BLaER1 treated with 17β-estradiol and CSF1 and Interleukin-3, amounts not matched to agents 10 nM and 100 nM (cell line): ENCODE results near the gene RELCH.
"Not testable (repeated sequence)": the region's sequence is repeated elsewhere in the genome, so short reads cannot be mapped to it uniquely, and the experiment has no call there.

Experiments used
- H3K27ac ChIP-seq, 11 experiments: shearing (Covaris generic); formaldehyde crosslinking; 2 replicates each; pipeline ENCODE4 v1.8.1; 2022
- H3K27me3 ChIP-seq, 11 experiments: shearing (Covaris generic); formaldehyde crosslinking; 2 replicates each; pipeline ENCODE4 v1.8.1; 2022
- H3K36me3 ChIP-seq, 11 experiments: shearing (Covaris generic); formaldehyde crosslinking; 2 replicates each; pipeline ENCODE4 v1.8.1; 2022
- H3K4me1 ChIP-seq, 10 experiments: shearing (Covaris generic); formaldehyde crosslinking; 2 replicates each; pipeline ENCODE4 v1.8.1; 2022
- H3K4me2 ChIP-seq, 11 experiments: shearing (Covaris generic); formaldehyde crosslinking; 2 replicates each; pipeline ENCODE4 v1.8.1; 2022
- H3K4me3 ChIP-seq, 10 experiments: shearing (Covaris generic); formaldehyde crosslinking; 2 replicates each; pipeline ENCODE4 v1.8.1; 2022
- H3K9ac ChIP-seq, 11 experiments: shearing (Covaris generic); formaldehyde crosslinking; 2 replicates each; pipeline ENCODE4 v1.8.1; 2022
- H3K9me3 ChIP-seq, 11 experiments: shearing (Covaris generic); formaldehyde crosslinking; replicated peaks in 1 of 11; 2 replicates each; pipeline ENCODE4 v1.8.1; 2022
- H4K20me1 ChIP-seq, 11 experiments: shearing (Covaris generic); formaldehyde crosslinking; 2 replicates each; pipeline ENCODE4 v1.8.1; 2022
- Cebpa-rat ChIP-seq, 11 experiments: shearing (Covaris generic); IDR thresholded peaks; 2 replicates each; pipeline ENCODE4 v1.8.1; 2022

RELCH gene

DNA sequence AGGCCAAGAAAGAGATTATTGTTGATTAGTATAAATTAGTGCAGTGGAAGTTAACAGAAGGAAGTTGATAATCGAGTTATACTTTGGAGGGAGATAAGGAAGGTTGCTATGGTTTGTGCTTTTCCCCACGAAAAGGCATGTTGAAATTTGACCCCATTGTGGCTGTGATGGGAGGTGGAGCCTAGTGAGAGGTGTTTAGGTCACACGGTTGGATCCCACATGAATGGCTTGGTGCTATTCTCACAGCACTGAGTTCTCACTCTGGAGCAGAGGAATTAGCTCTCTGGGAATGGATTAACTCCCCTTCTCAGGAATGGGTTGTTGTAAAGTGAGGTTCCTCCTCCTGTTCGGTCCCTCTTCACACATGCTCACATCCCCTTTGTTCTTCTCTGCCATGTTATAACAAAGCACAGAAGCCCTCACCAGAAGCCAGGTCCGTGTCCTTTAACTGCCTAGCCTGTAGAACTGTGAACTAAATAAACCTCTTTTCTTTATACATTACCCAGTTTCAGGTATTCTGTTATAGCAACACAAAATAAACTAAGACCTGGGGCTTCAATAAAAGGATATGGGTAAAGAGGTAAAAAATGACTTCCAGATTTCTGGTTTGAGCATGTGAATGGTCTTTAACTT, 22.1 kb upstream of the RELCH start:
- H3K9me3 ChIP-seq = peaks cover 21 to 30% (median 27%) of the 10 kb centered on the region in 11 experiments
- H3K36me3 ChIP-seq = peaks cover 16 to 39% (median 20%) of the 10 kb centered on the region in 11 experiments; a peak in 20 of 22 replicates
- TF ChIP-seq Cebpa-rat (IDR thresholded peaks at IDR 0.05) = no peak
- no peaks in the 10 kb centered on the region for H3K27me3 ChIP-seq
- H3K4me3 ChIP-seq = no peak overlapping the region
- peaks cover 0 to 11% (median 5%) of the 10 kb centered on the region in 10 experiments; a peak in 12 of 20 replicates for H3K4me1 ChIP-seq
- H3K27ac ChIP-seq = no peak overlapping the region
- no peak overlapping the region for H3K4me2 ChIP-seq
- H3K9ac ChIP-seq = no peak overlapping the region
- H4K20me1 ChIP-seq = no peaks in the 10 kb centered on the region

DNA sequence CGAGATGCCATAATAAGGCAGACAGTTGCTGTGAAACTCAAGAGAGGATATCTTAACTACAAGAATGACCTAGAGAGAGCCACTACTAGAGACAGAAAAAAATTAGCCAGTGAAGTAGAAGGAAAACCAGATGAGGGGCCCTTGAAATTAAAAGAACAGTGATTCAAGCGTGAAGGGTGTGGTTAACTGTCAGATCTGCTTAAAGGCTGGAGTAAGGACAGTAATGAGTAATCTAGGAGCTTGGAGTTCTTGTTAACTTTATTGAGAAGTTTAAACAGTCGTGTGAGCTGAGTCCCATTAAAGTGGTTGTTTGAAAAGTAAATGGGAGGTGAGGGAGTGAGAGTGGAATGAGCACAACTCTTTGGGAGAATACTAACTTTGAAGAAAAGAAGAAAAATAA, 21.5 kb upstream of the RELCH start:
- Histone ChIP-seq H3K4me2 (no peak overlapping the region), H3K9ac (no peak overlapping the region), H4K20me1 (no peaks in the 10 kb centered on the region), H3K27me3 (no peaks in the 10 kb centered on the region), H3K9me3 (peaks cover 21 to 30% (median 27%) of the 10 kb centered on the region in 11 experiments), H3K36me3 (peaks cover 11 to 33% (median 17%) of the 10 kb centered on the region in 11 experiments; a peak in 20 of 22 replicates), H3K4me1 (peaks cover 0 to 11% (median 5%) of the 10 kb centered on the region in 10 experiments; a peak in 12 of 20 replicates), H3K4me3 (no peak overlapping the region), H3K27ac (no peak overlapping the region)
- TF ChIP-seq Cebpa-rat (IDR thresholded peaks at IDR 0.05) = no peak

DNA sequence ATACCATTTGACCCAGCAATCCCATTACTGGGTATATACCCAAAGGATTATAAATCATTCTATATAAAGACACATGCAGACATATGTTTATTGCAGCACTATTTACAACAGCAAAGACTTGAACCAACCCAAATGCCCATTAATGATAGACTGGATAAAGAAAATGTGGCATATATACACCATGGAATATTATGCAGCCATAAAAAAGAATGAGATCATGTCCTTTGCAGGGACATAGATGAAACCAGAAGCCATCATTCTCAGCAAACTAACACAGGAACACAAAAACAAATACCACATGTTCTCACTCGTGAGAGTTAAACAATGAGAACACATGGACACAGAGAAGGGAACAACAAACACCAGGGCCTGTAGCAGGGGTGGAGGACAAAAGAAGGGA, 20.5 kb upstream of the RELCH start:
- H3K27ac ChIP-seq, H3K27me3 ChIP-seq, H3K4me2 ChIP-seq, H3K9ac ChIP-seq, H3K4me3 ChIP-seq, H4K20me1 ChIP-seq: not testable (repeated sequence)
- Histone ChIP-seq H3K4me1 (peaks cover 0 to 11% (median 5%) of the 10 kb centered on the region in 10 experiments; a peak in 12 of 20 replicates), H3K9me3 (peaks cover 21 to 30% (median 27%) of the 10 kb centered on the region in 11 experiments), H3K36me3 (peaks cover 5 to 26% (median 17%) of the 10 kb centered on the region in 11 experiments; a peak in 16 of 22 replicates)

DNA sequence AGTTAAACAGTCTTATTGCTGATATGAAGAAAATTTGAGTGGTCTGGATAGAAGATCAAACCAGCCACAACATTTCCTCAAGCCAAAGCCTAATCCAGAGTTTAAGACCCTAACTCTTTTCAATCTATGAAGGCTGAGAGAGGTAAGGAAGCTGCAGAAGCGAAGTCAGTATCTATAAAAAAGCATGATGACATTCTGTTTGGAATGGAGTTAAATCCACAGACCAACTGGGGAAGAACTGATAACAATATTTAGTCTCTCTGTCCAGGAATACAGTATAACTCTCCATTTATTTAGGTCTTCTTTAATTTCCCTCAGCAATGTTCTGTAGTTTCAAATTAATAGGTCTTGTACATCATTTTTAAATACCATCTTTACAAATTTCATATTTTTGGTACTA, 16.2 kb upstream of the RELCH start:
- Histone ChIP-seq H3K27me3 (no peaks in the 10 kb centered on the region), H4K20me1 (no peaks in the 10 kb centered on the region), H3K4me1 (peaks cover 0 to 11% (median 5%) of the 10 kb centered on the region in 10 experiments; a peak in 12 of 20 replicates), H3K36me3 (peaks cover 0 to 19% (median 5%) of the 10 kb centered on the region in 11 experiments; a peak in 12 of 22 replicates), H3K4me3 (no peak overlapping the region), H3K27ac (no peak overlapping the region), H3K9ac (no peak overlapping the region), H3K9me3 (peaks cover 5 to 11% (median 10%) of the 10 kb centered on the region in 11 experiments; a peak in 21 of 22 replicates), H3K4me2 (no peak overlapping the region)
- no peak for TF ChIP-seq Cebpa-rat (IDR thresholded peaks at IDR 0.05)

DNA sequence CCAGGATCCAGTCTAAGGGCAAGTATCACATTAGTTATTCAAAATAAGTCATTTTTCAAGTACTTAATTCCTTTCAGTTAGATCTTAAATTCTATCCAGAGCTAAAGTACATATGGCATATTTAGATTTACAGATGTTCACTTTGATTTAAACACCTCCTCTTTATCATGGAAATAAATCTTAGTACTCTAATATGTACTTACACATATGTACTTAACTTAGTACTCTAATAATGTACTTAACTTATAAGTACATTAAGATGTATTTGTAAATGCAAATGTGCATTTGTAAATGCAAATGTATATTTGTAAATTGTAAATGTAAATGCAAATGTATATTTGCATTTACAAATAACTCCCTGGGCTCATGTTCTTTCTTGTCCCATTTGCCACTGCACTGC, 14.8 kb upstream of the RELCH start:
- Histone ChIP-seq H3K27ac (no peak overlapping the region), H3K36me3 (peaks cover 0 to 8% (median 0%) of the 10 kb centered on the region in 11 experiments; a peak in 1 of 22 replicates), H4K20me1 (no peaks in the 10 kb centered on the region), H3K4me2 (no peak overlapping the region), H3K4me1 (peaks cover 0 to 11% (median 5%) of the 10 kb centered on the region in 10 experiments; a peak in 12 of 20 replicates), H3K9ac (no peak overlapping the region), H3K9me3 (no peaks in the 10 kb centered on the region), H3K27me3 (no peaks in the 10 kb centered on the region), H3K4me3 (no peak overlapping the region)
- TF ChIP-seq Cebpa-rat (IDR thresholded peaks at IDR 0.05) = no peak

DNA sequence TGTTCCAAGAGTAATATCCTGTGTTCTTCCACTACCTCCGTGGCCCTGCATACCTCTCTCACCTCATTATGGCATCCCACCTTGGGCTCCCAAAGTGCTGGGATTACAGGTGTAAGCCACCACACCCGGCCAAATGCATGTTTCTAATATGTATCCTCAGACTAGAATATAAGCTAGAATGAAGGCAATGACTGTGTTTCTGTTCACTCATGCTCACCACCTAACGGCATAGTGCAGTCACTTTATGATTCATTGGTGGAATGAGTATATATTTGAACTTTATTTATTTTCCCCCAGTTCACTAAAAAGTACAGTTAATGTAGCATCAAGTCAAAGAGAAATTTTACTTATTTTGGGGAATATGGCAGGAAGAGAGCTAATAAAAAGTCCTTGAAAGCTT, 11.5 kb upstream of the RELCH start:
- no peak overlapping the region for H3K4me2 ChIP-seq
- H3K4me1 ChIP-seq = no peaks in the 10 kb centered on the region
- H4K20me1 ChIP-seq = peaks cover 0 to 5% (median 0%) of the 10 kb centered on the region in 11 experiments; a peak in 2 of 22 replicates
- H3K9me3 ChIP-seq = no peaks in the 10 kb centered on the region
- no peak overlapping the region for H3K4me3 ChIP-seq
- peaks cover 0 to 22% (median 0%) of the 10 kb centered on the region in 11 experiments; a peak in 7 of 22 replicates for H3K36me3 ChIP-seq
- no peak overlapping the region for H3K27ac ChIP-seq
- H3K9ac ChIP-seq = no peak overlapping the region
- TF ChIP-seq Cebpa-rat (IDR thresholded peaks at IDR 0.05) = no peak
- H3K27me3 ChIP-seq = no peaks in the 10 kb centered on the region

DNA sequence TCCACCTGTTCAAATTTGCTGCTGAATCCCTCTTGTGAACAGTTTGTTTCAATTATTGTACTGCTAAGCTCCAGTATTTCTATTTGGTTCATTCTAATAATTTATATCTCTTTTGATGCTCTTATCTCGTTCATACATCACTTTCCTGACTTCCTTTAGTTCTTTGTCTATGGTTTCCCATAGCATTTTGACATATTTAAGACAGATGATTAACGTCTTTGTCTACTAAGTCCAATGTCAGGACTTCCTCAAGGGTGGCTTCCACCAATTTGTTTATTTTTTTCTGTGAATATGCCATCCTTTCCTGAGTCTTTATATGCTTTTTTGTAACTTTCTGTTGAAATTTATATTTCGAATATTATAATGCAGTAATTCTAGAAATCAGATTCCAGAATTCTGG, 9.8 kb upstream of the RELCH start:
- Histone ChIP-seq H3K4me1 (no peaks in the 10 kb centered on the region), H3K27ac (no peak overlapping the region), H3K36me3 (peaks cover 0 to 22% (median 0%) of the 10 kb centered on the region in 11 experiments; a peak in 8 of 22 replicates), H3K9me3 (no peaks in the 10 kb centered on the region), H3K9ac (no peak overlapping the region), H4K20me1 (peaks cover 0 to 11% (median 0%) of the 10 kb centered on the region in 11 experiments; a peak in 3 of 22 replicates), H3K27me3 (no peaks in the 10 kb centered on the region), H3K4me3 (no peak overlapping the region), H3K4me2 (no peak overlapping the region)
- no peak for TF ChIP-seq Cebpa-rat (IDR thresholded peaks at IDR 0.05)

DNA sequence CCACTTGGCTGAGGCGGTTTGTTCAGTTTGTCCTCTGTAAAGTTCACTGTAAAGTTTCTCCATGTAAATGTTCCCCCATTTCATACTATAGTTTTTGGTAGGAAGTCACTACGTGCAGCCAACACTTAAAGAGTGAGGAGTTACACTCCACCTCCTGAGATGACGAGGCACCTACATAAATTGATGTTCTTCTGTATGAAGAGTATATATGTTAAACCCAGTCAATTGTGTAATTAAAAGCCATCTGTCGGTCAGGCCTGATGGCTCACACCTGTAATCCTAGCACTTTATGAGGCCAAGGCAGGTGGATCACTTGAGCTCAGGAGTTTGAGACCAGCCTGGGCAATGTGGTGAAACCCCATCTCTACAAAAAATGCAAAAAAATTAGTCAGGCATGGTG, 7.8 kb upstream of the RELCH start:
- Histone ChIP-seq H3K36me3 (peaks cover 0 to 14% (median 0%) of the 10 kb centered on the region in 11 experiments; a peak in 7 of 22 replicates), H3K9me3 (no peaks in the 10 kb centered on the region), H3K4me1 (peaks cover 0 to 3% (median under 1%) of the 10 kb centered on the region in 10 experiments; a peak in 9 of 20 replicates), H3K27ac (no peak overlapping the region), H3K9ac (no peak overlapping the region), H3K4me3 (no peak overlapping the region), H3K27me3 (no peaks in the 10 kb centered on the region), H3K4me2 (no peak overlapping the region), H4K20me1 (peaks cover 0 to 24% (median 7%) of the 10 kb centered on the region in 11 experiments; a peak in 9 of 22 replicates)
- no peak for TF ChIP-seq Cebpa-rat (IDR thresholded peaks at IDR 0.05)

DNA sequence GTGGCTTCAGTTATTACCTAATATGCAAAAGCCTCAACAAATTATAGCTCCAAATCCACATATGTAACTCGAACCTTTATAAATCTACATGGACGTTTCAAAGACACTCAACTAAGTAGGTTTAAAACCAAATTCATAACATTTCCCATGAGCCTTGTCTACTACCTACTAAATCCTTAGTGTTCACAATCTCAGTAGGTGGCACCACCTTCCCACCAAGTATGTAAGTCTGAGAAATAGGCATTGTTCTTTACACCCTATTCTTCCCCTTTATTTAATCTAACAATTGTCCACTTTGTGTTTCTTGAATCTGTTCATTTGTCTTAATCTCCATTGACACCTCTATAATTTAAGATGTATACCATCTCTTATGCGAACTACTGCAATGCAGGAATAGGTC, 4.8 kb upstream of the RELCH start:
- TF ChIP-seq Cebpa-rat (IDR thresholded peaks at IDR 0.05) = no peak
- no peak overlapping the region for H3K4me3 ChIP-seq

More for the DNA sequence above, 4.8 kb upstream of the RELCH start:
- peaks cover 0 to 14% (median 0%) of the 10 kb centered on the region in 11 experiments; a peak in 7 of 22 replicates for H3K36me3 ChIP-seq
- peaks cover 12 to 25% (median 21%) of the 10 kb centered on the region in 10 experiments for H3K4me1 ChIP-seq
- no peak overlapping the region for H3K9ac ChIP-seq
- H3K27me3 ChIP-seq = no peaks in the 10 kb centered on the region
- H3K4me2 ChIP-seq = no peak overlapping the region
- peaks cover 0 to 9% (median 0%) of the 10 kb centered on the region in 11 experiments; a peak in 3 of 22 replicates for H3K9me3 ChIP-seq
- H4K20me1 ChIP-seq = peaks cover 0 to 24% (median 7%) of the 10 kb centered on the region in 11 experiments; a peak in 9 of 22 replicates
- H3K27ac ChIP-seq = no peak overlapping the region
